HG03342 (cell line): ENCODE measurements around the gene HOXC10.

ENCODE experiments used
- ATAC-seq: cut with Tn5 transposase; IDR thresholded peaks from one replicate; pipeline ENCODE4 v1.9.1; 2021; ENCODE audit warnings: mild to moderate bottlenecking, moderate library complexity; ENCODE audit not compliant: unreplicated experiment

Gene HOXC10

DNA sequence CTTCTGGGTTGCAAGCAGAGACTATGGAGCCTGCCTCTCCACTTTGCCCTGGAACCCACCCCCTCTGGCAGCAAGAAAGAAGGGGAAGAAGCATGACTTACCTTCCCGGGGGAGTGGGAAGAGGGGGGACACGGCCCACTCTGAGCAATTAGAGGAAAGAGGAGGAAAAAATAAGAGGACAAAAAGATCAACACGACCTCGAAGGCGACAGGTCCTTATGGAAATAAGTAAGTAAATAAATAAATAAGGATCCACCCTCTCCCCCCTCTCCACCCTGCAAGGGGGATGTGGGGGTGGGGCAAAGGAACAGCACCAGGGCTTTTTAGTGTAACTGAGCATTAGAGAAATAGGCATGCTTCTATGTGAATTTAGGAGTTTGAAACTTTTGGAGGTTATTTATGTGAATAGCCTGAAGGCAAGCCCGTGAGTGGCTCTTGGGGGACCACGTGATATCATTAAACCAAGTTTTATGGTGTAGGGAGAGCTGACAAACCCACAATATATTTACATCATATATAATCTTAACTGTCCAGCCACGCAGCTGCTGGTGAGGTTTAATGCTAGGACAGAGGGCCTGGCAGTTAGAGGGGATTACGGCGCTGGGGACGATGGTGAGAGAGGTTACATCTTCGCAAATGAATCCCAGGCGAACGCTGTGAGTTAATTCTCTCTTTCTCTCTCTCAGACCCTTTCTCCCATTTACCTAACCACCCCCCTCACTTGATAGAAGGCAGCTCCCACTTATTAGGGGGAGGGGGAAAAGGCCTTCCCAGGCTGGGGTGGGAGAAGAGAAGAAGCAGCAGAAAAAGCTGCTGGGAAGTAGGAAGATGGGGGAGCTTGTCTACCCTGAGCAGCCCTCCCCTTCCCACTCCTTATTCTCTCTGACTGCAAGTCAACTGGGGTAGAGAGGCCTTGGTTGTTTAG is 52.7 kb downstream of the HOXC10 start:
- no peak for ATAC-seq

DNA sequence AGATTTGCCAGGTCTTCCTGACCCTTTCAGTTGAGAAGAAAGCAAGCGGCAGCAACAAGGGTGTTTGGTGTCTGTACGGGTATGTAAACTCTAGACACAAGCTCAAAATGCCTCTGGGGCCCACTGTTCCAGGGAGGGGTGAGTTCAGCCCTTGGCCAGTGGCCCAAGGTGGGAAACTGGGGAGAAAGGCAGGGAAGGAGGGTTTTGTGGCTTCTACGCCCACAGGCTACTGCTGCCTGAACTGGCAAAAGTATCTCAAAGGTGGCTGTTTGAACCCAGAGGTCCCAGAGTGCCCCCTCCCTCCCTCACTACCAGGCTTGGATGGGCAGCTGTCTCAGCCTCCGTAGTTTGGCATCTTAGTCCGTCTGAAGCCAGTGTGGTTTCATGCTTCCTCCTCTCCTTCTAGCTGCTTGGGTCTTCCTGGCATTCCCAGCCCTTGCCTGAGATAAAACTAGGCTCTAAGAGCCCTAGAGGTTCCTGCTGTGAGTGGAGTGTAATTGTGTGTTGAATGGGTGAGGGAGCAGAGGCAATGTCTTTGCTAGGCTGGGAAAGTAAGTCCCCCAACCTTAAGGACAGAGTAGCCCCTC is 53.4 kb downstream of the HOXC10 start:
- no peak for ATAC-seq

DNA sequence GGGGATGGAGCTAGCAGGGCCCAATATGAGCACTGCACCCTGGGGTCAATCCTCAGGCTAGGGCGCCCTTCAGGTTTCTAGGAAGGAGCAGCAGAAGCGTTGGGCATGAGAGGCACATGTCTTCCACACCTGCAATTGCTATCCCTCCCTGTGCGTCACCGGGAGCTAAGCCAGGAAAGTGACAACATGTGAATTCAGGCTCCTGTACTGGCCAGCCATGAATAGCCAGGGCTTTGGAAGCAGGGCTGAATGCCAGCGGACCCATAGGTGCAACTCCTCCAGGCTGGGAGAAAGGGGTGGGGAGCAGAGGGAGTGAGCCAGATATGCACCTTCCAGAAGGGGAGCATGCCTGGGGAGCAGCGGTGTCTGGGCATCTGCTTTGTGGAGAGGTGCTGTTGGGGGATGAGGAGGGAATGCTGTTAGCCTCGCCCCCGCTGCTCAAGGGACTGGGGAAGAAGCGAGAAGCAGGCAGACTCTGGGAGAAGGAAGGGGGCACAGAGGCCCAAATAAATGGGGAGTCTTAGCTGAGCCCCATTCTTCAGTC is 54.0 kb downstream of the HOXC10 start:
- ATAC-seq, result no peak

DNA sequence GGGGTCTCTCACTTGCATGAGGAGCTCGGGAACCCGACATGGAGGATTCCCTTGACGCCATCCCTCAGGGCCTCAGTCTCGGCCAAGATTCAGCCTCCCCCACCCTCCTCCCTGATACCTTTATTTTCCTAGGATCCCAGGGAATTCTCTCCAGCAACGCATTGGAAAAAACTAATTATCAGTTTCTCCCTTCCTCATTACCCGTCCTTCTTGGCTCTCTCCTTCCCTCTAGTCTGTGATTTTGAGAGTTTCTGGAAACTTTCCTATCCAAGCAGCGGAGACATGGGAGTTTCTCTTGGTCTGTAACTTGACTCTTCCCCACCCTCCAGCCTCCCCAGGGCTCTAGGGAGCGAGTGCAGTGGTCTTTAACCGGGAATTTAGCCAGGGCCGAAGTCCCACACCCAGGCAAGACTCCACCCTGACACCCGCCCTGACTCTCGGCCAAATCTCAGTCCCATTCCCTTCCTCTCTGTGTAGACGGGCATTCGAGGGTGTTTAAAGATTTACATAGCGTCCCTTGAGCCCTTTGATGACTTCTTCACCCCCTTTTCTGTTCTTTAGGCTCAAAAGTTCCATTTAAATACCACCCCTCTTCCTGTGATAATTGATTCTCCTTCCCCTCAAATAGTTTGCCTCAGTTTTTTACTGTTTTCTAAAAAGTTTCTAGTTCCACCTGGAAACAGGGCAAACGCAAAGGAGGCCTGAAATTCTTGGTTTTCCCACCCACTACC is 54.6 kb downstream of the HOXC10 start:
- ATAC-seq, result no peak
